ENCODE results near the gene DOCK8. TPM values are rescaled to one million over a fixed set of nuclear protein-coding genes. Genes with fewer than 3 reads are reported as not detected.

Gene DOCK8
- total and polyA plus RNA-seq, 2 experiments from 2014 or later: 0.94 to 1.2 TPM

DNA sequence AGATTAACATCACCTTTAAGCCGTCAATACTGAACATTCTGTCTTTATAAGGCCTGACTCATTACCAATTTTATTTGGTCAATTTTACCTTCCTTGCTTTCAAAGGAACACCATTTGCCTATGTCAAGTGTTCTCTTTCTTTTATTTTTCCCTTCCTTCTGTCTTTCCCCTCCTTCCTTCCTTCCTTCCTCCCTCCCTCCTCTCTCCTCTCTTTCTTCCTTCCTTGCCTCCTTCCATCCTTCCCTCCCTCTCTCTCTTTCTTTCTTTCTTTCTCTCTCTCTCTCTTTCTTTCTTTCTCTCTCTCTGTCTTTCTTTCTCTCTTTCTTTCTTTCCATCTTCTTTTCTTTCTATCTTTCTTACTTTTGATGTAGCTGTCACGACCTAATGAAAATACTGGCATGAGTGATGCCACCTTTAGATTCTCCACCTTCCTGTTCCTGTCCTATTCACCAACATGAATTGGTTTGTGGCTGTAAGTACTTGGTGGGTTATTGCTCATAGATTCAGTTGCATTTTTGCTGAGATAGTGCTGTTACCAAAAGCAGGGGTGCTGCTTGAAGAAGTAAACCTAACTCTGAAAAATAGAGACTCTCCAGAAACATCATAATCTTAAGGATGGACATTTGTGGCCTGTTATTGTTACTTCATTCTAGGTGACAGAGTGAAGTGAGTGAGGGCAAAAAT lies 33.8 kb downstream of the DOCK8 start:
- Mint-ChIP-seq H3K4me3 (no peak overlapping the region), H3K9me3 (no peaks in the 10 kb centered on the region), H3K27ac (no peak overlapping the region), H3K27me3 (ENCODE audit: insufficient read depth, low read depth, poor library complexity) (peaks cover 3% of the 10 kb centered on the region), H3K36me3 (ENCODE audit: low read depth) (no peaks in the 10 kb centered on the region), H3K4me1 (no peaks in the 10 kb centered on the region)
- no peaks in the 10 kb centered on the region for H4K20me1 ChIP-seq (replicated peaks; ENCODE audit: insufficient read depth)
- no peaks in the 10 kb centered on the region for H3F3A ChIP-seq (replicated peaks; ENCODE audit: low read depth)
- no peak overlapping the region for H3K4me3 ChIP-seq
- H3K27ac ChIP-seq (ENCODE audit: low read depth): no peak overlapping the region
- no peak overlapping the region for H3K4me2 ChIP-seq
- H3K9me2 ChIP-seq (ENCODE audit: insufficient read depth): no peaks in the 10 kb centered on the region
- H3K79me2 ChIP-seq (replicated peaks; ENCODE audit: insufficient read depth): no peaks in the 10 kb centered on the region
- DNase-seq (ENCODE audit: low spot score): no peak
- H2AFZ ChIP-seq: no peak overlapping the region
- H3K4me1 ChIP-seq (ENCODE audit: insufficient read depth): no peaks in the 10 kb centered on the region
- TF ChIP-seq EZH2 (IDR thresholded peaks at IDR 0.05; ENCODE audit: low read depth, unreplicated experiment) (no peak), STAT1 (IDR thresholded peaks at IDR 0.05; ENCODE audit: unreplicated experiment) (no peak), EZH2phosphoT487 (IDR thresholded peaks at IDR 0.05; ENCODE audit: unreplicated experiment) (no peak), ZNF114 (CRISPR knock-in tag; IDR thresholded peaks at IDR 0.05) (no peak), JUNB (IDR thresholded peaks at IDR 0.05; ENCODE audit: unreplicated experiment) (no peak), CREB1 (CRISPR knock-in tag; IDR thresholded peaks at IDR 0.05; ENCODE audit: low read depth) (no peak), NANOG (IDR thresholded peaks at IDR 0.05; ENCODE audit: borderline replicate concordance) (no peak), ZNF331 (CRISPR knock-in tag; IDR thresholded peaks at IDR 0.05; ENCODE audit: low read depth) (no peak), POLR2AphosphoS5 (IDR thresholded peaks at IDR 0.05; ENCODE audit: low read depth) (no peak)
- TF ChIP-seq, protein P1, sequence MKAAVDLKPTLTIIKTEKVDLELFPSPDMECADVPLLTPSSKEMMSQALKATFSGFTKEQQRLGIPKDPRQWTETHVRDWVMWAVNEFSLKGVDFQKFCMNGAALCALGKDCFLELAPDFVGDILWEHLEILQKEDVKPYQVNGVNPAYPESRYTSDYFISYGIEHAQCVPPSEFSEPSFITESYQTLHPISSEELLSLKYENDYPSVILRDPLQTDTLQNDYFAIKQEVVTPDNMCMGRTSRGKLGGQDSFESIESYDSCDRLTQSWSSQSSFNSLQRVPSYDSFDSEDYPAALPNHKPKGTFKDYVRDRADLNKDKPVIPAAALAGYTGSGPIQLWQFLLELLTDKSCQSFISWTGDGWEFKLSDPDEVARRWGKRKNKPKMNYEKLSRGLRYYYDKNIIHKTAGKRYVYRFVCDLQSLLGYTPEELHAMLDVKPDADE (IDR thresholded peaks at IDR 0.05): no peak
- TF ChIP-seq, protein P2, sequence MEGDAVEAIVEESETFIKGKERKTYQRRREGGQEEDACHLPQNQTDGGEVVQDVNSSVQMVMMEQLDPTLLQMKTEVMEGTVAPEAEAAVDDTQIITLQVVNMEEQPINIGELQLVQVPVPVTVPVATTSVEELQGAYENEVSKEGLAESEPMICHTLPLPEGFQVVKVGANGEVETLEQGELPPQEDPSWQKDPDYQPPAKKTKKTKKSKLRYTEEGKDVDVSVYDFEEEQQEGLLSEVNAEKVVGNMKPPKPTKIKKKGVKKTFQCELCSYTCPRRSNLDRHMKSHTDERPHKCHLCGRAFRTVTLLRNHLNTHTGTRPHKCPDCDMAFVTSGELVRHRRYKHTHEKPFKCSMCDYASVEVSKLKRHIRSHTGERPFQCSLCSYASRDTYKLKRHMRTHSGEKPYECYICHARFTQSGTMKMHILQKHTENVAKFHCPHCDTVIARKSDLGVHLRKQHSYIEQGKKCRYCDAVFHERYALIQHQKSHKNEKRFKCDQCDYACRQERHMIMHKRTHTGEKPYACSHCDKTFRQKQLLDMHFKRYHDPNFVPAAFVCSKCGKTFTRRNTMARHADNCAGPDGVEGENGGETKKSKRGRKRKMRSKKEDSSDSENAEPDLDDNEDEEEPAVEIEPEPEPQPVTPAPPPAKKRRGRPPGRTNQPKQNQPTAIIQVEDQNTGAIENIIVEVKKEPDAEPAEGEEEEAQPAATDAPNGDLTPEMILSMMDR (conservative IDR thresholded peaks at IDR 0.05; ENCODE audit: low read depth in 2 of 2): no peak
- TF ChIP-seq, protein P3, sequence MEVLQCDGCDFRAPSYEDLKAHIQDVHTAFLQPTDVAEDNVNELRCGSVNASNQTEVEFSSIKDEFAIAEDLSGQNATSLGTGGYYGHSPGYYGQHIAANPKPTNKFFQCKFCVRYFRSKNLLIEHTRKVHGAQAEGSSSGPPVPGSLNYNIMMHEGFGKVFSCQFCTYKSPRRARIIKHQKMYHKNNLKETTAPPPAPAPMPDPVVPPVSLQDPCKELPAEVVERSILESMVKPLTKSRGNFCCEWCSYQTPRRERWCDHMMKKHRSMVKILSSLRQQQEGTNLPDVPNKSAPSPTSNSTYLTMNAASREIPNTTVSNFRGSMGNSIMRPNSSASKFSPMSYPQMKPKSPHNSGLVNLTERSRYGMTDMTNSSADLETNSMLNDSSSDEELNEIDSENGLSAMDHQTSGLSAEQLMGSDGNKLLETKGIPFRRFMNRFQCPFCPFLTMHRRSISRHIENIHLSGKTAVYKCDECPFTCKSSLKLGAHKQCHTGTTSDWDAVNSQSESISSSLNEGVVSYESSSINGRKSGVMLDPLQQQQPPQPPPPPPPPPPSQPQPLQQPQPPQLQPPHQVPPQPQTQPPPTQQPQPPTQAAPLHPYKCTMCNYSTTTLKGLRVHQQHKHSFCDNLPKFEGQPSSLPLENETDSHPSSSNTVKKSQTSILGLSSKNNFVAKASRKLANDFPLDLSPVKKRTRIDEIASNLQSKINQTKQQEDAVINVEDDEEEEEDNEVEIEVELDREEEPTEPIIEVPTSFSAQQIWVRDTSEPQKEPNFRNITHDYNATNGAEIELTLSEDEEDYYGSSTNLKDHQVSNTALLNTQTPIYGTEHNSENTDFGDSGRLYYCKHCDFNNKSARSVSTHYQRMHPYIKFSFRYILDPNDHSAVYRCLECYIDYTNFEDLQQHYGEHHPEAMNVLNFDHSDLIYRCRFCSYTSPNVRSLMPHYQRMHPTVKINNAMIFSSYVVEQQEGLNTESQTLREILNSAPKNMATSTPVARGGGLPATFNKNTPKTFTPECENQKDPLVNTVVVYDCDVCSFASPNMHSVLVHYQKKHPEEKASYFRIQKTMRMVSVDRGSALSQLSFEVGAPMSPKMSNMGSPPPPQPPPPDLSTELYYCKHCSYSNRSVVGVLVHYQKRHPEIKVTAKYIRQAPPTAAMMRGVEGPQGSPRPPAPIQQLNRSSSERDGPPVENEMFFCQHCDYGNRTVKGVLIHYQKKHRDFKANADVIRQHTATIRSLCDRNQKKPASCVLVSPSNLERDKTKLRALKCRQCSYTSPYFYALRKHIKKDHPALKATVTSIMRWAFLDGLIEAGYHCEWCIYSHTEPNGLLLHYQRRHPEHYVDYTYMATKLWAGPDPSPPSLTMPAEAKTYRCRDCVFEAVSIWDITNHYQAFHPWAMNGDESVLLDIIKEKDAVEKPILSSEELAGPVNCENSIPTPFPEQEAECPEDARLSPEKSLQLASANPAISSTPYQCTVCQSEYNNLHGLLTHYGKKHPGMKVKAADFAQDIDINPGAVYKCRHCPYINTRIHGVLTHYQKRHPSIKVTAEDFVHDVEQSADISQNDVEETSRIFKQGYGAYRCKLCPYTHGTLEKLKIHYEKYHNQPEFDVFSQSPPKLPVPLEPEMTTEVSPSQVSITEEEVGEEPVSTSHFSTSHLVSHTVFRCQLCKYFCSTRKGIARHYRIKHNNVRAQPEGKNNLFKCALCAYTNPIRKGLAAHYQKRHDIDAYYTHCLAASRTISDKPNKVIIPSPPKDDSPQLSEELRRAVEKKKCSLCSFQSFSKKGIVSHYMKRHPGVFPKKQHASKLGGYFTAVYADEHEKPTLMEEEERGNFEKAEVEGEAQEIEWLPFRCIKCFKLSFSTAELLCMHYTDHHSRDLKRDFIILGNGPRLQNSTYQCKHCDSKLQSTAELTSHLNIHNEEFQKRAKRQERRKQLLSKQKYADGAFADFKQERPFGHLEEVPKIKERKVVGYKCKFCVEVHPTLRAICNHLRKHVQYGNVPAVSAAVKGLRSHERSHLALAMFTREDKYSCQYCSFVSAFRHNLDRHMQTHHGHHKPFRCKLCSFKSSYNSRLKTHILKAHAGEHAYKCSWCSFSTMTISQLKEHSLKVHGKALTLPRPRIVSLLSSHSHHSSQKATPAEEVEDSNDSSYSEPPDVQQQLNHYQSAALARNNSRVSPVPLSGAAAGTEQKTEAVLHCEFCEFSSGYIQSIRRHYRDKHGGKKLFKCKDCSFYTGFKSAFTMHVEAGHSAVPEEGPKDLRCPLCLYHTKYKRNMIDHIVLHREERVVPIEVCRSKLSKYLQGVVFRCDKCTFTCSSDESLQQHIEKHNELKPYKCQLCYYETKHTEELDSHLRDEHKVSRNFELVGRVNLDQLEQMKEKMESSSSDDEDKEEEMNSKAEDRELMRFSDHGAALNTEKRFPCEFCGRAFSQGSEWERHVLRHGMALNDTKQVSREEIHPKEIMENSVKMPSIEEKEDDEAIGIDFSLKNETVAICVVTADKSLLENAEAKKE (CRISPR knock-in tag; IDR thresholded peaks at IDR 0.05): no peak
- TF ChIP-seq, protein P4, sequence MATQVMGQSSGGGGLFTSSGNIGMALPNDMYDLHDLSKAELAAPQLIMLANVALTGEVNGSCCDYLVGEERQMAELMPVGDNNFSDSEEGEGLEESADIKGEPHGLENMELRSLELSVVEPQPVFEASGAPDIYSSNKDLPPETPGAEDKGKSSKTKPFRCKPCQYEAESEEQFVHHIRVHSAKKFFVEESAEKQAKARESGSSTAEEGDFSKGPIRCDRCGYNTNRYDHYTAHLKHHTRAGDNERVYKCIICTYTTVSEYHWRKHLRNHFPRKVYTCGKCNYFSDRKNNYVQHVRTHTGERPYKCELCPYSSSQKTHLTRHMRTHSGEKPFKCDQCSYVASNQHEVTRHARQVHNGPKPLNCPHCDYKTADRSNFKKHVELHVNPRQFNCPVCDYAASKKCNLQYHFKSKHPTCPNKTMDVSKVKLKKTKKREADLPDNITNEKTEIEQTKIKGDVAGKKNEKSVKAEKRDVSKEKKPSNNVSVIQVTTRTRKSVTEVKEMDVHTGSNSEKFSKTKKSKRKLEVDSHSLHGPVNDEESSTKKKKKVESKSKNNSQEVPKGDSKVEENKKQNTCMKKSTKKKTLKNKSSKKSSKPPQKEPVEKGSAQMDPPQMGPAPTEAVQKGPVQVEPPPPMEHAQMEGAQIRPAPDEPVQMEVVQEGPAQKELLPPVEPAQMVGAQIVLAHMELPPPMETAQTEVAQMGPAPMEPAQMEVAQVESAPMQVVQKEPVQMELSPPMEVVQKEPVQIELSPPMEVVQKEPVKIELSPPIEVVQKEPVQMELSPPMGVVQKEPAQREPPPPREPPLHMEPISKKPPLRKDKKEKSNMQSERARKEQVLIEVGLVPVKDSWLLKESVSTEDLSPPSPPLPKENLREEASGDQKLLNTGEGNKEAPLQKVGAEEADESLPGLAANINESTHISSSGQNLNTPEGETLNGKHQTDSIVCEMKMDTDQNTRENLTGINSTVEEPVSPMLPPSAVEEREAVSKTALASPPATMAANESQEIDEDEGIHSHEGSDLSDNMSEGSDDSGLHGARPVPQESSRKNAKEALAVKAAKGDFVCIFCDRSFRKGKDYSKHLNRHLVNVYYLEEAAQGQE (IDR thresholded peaks at IDR 0.05; ENCODE audit: unreplicated experiment): no peak
- no peaks in the 10 kb centered on the region for H3K36me3 ChIP-seq (ENCODE audit: insufficient read depth)
- ATAC-seq: no peak
- no peaks in the 10 kb centered on the region for H3K27me3 ChIP-seq (ENCODE audit: insufficient read depth)

All from GM23338 (cell line).